Measurements from ENCODE around the gene FGFBP3.
"Not testable (repeated sequence)": the region's sequence is repeated elsewhere in the genome, so short reads cannot be mapped to it uniquely, and the experiment has no call there.

FGFBP3 gene

DNA sequence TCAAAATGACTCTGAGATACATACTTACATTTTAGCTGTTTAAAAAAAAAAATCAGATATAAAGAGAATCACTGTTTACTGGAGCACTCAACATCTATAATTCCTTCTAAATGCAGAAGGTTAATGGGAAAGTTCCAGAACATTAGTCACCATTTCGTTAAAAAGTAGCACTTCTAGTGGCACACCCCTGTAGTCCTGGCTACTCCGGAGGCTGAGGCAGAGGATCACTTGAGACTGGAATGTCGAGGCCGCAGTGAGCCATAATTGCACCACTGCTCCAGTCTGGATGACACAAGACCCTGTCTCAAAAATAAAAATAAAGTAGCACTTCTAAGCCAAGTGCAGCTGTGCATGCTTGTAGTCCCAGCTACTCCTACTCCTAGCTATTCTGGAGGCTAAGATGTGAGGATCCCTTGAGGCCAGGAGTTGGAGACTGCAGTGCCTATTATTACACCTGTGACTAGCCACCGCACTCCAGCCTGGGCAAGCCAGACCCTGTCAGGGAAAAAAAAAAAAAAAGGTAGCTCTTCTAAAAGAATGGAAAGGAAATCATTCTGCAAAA is 2.2 kb downstream of the FGFBP3 start:
- H3K4me3 ChIP-seq (ENCODE audit: low read depth, low read length): peak overlapping the region; percentile 79

DNA sequence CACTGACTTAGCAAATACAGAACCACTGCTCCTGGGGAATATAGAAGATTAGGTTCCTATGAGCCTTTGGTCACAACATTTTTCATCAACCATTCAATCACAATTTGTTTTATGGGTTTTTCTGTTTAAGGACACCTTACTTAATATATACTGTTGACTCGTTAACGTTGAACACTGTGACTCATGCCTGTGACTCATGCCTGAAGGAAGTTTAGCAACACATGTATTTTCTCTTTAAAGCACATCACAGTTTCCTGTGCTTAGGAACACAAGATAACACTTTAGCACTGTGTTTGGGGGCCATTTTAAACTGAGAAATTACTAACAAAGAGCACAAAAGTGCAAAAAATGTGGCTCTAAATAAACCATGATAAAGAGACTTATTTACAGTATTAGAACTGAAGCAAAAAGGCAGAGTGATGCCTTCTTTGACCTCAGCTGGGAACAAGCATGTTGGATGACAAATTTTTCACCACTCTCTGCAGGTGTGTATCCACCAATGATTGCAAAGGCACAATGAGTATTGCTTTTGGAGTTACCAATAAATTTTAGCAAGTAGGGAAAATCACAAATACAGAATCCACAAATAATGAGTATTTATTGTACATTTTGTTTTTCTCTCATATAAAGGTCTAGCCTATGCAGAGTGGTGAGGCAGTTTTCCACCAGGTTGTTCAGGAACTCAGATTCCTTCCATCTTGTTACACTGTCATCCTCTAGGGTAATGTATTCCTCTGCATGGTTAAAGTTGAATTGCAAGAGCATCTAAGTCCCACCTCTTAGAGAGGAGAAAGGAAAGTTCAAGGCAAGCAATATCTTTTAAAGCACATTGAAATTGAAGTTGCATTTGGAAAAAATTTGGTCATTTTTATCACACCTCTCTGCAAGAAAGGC is 7.3 kb downstream of the FGFBP3 start:
- no peak overlapping the region for H3K4me3 ChIP-seq (ENCODE audit: low read depth, low read length)

GRCh38 chr10:91897421-91897820 is 11.9 kb downstream of the FGFBP3 start:
- H3K4me3 ChIP-seq (ENCODE audit: low read depth, low read length): no peak overlapping the region

DNA sequence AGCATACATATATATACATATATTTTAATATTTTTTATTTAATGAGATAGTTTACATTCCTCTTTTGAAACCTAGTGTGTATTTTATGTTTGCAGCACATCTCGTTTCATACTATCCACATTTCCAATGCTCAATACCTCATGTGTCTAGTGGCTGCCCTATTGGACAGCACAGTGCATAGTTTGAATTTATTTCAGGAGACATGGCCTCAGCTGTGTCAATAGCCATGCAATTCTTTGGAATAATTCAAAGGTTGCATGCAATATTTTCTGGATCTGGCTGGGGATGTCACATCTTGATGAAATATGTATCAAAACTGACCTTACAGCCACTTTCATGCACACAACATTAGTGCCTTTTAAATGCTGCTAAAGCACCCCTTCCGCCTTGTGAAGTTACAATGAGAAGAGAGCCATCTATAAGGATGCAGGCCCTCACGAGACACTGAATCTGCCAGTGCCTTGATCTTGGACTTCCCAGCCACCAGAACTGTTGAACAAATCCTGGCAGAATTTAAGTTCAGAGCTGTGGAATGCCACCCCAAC is 13.0 kb downstream of the FGFBP3 start:
- H3K4me3 ChIP-seq (ENCODE audit: low read depth, low read length): no peak overlapping the region

GRCh38 chr10:91894261-91894685 is 15.0 kb downstream of the FGFBP3 start:
- H3K4me3 ChIP-seq (ENCODE audit: low read depth, low read length): not testable (repeated sequence)

DNA sequence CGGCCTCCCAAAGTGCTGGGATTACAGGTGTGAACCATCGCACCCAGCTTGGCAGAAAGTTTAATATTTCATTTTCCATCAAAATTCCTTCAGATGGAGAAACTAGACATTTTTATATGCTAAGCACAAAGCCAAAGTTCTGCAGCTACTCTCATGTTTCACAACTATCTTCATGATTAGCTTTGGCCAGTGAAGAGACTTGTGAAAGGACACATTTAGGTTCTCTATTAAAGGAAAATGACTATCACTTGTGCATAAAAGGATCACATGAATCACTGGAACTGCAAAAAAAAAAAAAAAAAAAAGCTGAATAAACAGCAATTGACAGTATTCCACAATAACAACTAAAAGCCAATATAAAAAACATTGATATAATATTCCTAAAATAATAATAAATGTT is 16.2 kb downstream of the FGFBP3 start:
- H3K4me3 ChIP-seq (ENCODE audit: low read depth, low read length): no peak overlapping the region

DNA sequence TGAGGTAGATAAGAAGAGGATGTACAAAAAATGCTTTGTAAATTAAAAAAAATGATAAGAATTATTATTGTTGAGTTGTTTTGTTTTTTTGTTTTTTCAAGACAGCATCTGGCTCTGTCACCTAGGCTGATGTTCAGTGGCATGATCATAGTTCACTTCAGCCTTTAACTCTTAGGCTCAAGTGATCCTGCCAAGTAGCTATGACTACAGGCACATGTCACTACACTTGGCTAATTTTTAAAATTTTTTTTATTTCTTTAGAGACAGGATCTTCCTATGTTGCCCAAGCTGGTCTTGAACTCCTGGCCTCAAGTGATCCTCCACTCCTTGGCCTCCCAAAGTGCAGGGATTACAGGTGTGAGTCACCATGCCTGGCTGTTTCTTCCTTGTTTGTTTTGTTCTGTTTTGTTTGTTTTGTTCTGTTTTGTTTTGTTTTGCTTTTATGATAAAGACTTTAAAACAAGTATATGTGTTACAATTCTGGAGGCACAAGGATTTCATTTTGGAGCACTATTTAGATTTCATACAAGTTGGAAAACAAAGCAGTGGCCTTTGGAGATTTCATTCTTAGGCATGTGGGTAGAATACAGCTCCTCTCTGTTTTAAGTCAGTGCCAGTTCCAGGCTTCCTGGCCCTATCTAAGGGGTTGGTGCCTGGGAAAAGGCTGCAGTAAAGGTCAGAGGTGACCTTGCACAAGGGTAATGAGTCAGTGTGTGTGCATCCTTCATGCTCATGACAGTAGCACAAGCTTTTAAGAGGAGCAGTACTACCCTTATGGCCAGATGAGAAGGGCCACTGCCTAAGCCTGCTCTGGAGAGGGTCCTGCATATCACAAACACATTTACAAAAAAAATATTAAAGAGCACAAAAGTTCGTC is 17.9 kb downstream of the FGFBP3 start:
- no peak overlapping the region for H3K4me3 ChIP-seq (ENCODE audit: low read depth, low read length)

DNA sequence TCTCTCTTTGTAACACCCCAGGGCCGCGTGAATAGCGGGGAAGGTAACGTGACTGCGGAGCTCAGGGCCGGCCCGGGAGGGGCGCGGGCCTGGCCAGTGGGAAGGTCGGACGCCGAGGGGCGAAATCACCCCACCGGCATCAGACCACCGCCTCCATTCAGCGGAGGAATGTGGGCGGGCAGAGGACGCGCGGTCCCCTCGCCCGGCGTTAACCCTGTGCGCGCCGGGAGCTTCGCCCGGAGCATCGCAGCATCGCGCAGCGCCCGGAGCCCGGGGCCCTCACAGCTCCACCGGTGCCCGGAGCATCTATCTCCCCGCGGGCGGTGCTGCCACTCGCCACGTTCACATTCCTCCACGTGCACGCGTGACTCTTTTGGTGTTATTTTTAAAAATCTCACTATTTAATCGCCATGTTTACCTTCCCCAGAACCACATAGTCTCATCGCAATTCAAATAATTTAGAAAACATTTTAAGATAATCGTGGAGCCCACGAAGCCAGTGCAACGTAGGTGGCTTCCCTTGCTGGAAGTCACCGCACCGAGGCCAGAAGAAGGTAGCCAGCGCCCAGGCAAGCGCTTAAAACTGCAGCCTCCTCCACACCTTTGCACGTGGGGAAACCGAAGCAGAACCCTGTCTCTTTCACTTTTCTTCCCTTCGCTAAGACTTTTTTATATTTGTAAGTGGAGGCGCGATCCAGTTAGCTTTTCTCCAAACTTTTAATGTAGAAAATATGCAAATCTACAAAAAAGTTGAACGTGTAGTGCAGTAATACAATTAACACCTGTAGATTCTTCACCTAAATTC is 21.8 kb downstream of the FGFBP3 start:
- H3K4me3 ChIP-seq (ENCODE audit: low read depth, low read length): peak overlapping the region; percentile 18

DNA sequence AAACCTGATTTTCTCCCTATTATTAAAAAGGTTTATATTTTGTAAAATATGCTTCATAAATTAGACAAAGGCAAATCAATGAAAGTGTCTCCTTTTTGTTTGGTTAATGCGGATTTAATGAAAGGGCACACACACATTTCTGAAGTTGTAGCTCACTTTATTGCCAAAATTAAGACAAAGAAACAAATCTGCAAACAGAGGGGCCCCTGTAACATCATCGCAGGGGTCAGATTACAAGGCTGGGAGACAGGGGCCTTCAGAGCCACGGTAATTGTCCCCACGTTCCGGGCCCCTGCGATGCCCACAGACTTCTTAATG is 22.4 kb downstream of the FGFBP3 start:
- H3K4me3 ChIP-seq (ENCODE audit: low read depth, low read length): no peak overlapping the region

DNA sequence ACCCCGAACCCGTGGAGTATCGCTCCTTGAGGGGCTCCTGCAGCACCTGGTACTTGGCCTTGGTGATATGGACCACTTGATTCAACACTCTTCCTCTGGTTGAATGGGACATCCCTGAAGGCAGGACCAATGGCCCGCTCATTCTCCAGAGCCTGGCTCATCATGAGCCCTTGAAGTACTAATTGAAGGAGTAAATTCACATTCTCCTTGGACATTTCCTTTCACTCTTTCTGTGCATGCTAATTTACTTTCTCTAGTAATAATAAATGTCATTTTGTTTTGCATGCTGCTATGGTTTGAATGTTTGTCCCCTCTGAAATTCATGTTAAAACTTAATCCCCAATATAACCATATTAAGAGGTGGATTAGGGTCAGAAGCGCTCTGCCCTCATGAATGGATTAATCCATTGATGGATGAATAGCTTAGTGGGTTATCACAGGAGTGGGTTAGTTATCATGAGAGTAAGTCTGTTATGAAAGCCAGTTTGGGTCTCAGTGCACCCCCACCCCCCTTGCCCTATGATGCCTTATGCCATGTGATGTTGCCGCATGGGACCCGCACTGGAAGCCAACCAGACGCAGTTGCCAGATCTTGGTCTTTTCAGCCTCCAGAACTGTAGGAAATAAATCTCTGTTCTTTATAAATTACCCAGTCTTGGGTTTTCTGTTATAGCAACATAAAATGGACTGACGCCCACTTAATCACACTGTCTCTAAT is 23.8 kb downstream of the FGFBP3 start:
- no peak overlapping the region for H3K4me3 ChIP-seq (ENCODE audit: low read depth, low read length)

- no peak overlapping the region for H3K4me3 ChIP-seq (ENCODE audit: low read depth, low read length)
Observed at GRCh38 chr10:91884536-91884935, 24.8 kb downstream of the FGFBP3 start.

GRCh38 chr10:91883549-91884444 is 25.5 kb downstream of the FGFBP3 start:
- no peak overlapping the region for H3K4me3 ChIP-seq (ENCODE audit: low read depth, low read length)

DNA sequence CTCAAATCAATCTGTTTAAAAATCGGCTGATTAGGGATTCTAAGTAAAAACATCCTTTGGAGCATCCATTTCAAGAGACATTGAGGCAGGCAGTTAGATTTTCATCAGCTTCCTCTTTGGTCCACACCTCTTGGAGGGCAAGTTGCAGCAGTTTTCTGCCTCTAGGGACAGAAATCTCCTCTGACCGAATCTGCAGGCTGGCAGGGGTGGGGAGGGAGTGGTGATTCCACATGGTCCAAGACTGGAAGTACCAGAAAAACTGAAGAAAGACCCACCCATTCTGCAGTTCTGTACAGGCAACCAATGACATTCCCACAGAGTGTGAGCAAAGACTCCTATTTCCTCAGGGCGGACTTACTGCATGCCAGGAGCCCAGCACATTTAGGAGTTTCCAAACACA is 29.0 kb downstream of the FGFBP3 start:
- H3K4me3 ChIP-seq (ENCODE audit: low read depth, low read length): no peak overlapping the region

- H3K4me3 ChIP-seq (ENCODE audit: low read depth, low read length): no peak overlapping the region
Observed at GRCh38 chr10:91879515-91880170, 29.6 kb downstream of the FGFBP3 start.

DNA sequence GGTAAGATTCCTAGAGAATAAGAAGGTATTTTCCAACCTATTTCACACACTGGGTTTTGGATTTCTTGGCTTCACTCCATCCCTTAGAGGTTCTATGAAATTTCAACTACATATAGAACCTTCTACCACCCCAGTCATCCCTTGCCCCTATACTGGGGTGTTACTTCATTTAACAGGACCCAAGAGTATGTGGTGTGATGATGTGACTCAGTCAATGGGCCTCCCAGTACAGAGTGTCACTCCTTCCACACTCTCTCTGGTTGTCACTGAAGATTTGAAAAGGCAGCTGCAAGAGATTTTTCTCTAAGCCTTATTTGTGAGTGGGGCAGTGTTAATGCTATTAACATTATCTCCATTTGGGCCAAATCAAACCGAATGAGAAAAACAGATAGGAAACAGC is 33.5 kb downstream of the FGFBP3 start:
- H3K4me3 ChIP-seq (ENCODE audit: low read depth, low read length): no peak overlapping the region

GRCh38 chr10:91875156-91875555 is 34.1 kb downstream of the FGFBP3 start:
- no peak overlapping the region for H3K4me3 ChIP-seq (ENCODE audit: low read depth, low read length)

DNA sequence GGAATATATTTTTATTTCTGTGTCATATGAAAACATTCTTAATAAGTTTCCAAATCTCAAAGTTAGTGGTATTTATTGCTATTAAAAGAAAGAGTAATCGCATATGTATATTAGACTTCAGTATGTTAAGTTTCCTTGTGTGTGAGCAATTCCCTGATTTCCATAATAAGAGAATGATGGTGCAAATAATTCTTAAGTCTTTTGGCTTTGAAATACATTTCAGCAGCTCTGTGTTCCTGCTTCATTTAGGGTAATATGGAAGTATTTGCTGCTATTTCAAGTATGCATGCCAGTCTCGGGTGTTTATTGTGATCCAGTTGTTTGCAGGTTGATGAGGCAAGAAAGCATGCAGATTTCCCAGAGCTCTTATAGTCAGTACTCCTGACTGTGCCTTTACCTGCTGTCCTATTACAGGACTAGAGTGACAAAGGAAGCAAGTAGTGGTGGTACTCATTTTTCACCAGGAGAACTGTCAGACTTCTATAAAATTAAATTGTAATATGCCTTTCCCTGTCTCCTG is 43.7 kb downstream of the FGFBP3 start:
- H3K4me3 ChIP-seq (ENCODE audit: low read depth, low read length): no peak overlapping the region

DNA sequence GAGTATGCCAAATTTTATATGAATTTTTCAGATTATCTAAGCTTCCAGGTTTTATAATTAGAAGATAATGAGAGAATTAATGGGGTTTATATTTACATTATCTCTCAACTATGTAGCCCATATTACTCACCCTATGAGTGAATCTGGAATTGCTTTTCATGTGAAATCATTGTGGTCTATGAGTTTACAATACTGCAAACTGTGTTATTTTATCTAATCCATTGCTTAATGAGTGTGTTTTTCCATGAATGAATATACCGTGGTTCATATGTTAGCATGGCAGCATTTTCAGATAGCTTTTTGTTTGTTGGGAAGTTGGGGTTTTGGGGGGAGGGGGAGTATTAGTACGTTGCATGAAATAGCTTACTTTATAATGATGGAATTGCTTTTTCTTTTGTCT is 44.5 kb downstream of the FGFBP3 start:
- H3K4me3 ChIP-seq (ENCODE audit: low read depth, low read length): no peak overlapping the region

All from iPS-11a (cell line).